ENCODE data around the gene ADAD2.

The ADAD2 gene

DNA sequence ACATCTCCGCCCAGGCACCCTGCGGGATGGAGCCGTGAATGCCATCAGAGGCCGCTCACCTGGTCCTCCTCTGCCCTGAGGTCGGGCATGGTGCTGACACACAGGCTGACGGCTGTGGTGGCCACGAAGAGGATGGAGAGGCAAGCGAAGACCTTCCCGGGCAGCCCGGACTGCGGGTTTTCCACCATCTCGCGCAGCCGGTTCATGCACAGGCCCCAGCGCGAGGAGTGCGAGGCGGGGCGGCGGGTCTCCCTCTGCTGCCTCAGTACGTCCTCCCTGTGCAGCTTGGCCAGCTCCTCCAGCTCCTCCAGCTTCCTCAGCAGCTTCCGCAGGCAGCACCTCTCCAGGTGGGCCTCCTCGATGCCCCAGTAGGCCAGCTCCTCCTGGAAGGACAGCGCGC is 45.7 kb downstream of the ADAD2 start:
- Mint-ChIP-seq H3K4me1 (ENCODE audit: low read depth) (no peaks in the 10 kb centered on the region), H3K4me3 (no peak overlapping the region), H3K9me3 (no peaks in the 10 kb centered on the region), H3K27ac (no peak overlapping the region), H3K36me3 (ENCODE audit: low read depth) (no peaks in the 10 kb centered on the region), H3K27me3 (ENCODE audit: low read depth) (peaks cover 29% of the 10 kb centered on the region)

DNA sequence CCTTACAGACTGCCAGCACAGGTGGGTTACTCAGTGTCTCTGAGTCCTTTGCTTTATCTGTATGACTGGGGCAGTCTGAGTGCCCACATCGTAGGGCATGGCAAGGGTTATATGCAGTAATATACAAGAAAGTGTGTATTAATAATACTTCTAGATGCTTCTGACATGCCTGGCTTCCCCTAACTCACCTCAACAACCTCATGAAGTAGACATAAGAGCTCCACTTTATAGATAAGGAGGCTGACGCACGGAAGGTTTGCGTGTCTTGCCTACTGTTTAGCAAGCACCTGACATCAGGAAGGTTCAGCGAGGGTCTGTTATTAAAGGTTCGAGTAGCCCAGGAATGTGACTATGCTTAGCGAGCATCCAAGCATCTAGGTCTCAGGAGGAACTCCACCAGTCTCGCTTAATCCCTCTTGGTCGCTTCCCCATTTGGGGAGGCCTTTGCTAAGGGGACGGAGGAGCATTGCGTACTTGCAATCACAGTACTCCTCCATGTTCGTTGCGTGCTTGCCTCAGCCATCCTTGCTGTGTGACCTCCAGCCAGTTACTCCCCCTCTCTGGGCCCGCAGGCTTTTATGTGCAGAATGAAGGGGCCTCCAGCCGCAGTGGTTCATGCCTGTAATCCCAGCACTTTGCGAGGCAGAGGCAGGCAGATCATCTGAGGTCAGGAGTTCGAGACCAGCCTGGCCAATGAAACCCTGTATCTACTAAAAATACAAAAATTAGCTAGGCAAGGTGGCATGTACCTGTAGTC is 47.2 kb downstream of the ADAD2 start:
- Mint-ChIP-seq H3K4me3 (no peak overlapping the region), H3K36me3 (ENCODE audit: low read depth) (no peaks in the 10 kb centered on the region), H3K4me1 (ENCODE audit: low read depth) (no peaks in the 10 kb centered on the region), H3K27ac (no peak overlapping the region), H3K9me3 (no peaks in the 10 kb centered on the region), H3K27me3 (ENCODE audit: low read depth) (peaks cover 28% of the 10 kb centered on the region)

DNA sequence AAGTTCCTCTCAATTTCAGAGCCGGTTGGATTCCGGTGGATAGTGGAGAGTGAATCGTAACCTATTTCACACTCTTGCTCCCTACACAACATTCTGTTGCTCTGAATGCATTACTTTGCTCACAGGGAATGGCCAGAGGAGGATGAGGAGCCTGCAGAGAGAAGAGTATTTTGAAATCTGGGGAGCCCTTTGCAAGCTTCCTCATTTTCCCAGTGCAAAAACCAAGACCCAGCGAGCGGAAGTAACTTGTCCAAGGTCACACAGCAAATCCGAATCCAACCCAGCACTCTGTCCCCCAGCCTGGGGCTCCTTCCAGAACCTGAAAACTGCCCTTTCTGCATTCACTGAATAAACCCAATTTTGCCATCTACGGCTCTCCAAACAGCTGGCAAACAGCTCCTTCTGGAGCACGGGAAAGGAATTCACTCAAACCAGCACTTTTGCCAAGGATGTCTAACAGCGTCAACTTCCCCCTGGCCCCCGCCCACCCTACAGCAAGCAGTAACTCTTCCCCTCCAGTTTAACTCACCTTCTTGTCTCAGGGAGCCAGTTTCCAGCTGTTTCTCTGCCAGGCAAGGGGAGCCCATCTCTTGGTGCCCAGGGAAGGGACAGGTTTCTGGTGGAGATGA is 48.3 kb downstream of the ADAD2 start:
- H3K4me3 Mint-ChIP-seq, result no peak overlapping the region
- no peak overlapping the region for H3K27ac Mint-ChIP-seq
- H3K4me1 Mint-ChIP-seq (ENCODE audit: low read depth), result no peaks in the 10 kb centered on the region
- peaks cover 33% of the 10 kb centered on the region for H3K27me3 Mint-ChIP-seq (ENCODE audit: low read depth)
- peaks cover 9% of the 10 kb centered on the region for H3K9me3 Mint-ChIP-seq
- H3K36me3 Mint-ChIP-seq (ENCODE audit: low read depth), result no peaks in the 10 kb centered on the region

DNA sequence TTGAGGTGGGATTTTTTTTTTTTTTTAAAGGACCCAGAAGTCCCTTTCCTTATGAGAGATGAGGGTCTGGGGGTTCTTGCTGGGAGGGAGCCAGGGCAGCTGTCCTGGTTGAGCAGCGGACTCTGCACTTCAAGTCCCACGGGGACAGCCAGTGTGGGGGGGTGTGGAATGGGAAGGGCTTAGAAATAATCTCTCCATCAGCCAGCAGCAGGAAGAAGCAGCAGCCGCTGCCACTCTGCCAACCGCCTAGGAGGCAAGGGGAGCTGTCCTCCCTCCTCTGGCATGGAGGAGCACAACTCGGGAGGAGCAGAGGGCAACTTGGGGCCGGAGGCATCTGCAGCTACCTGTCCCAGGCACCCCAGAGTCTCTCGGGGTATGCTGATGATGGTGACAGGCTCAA is 49.0 kb downstream of the ADAD2 start, which contains the start of gene KCNG4:
TSS of gene KCNG4 (minus strand) at position 104 of the 400 bp plus-strand sequence. CDS start 2,527 bp downstream, outside the sequence.
- Mint-ChIP-seq H3K4me3 (no peak within 1 kb of the TSS), H3K27me3 (ENCODE audit: low read depth) (peaks cover 36% of the 10 kb centered on the region), H3K36me3 (ENCODE audit: low read depth) (no peaks in the 10 kb centered on the region), H3K27ac (no peak within 1 kb of the TSS), H3K9me3 (peaks cover 10% of the 10 kb centered on the region), H3K4me1 (ENCODE audit: low read depth) (no peaks in the 10 kb centered on the region)

DNA sequence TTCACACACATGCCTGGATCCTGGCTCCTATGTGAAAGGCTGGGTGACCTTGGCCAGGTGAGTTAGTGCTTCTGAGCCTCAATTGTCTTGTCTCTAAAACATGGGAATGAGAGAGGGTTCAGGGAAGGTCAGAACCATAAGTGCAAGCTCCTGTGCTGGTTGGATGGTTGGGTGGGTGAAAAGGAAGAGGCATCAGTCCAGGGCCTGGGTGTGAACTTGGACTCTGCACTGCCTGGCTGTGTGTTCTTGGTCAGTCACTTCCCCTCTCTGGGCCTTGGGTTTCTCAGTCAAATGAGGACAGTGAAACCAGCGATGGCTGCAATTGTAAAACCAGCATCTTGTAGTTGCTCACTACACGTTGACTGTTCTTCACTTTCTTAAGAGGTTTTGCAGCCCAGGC is 49.5 kb downstream of the ADAD2 start:
- H3K4me3 Mint-ChIP-seq, result no peak overlapping the region
- H3K36me3 Mint-ChIP-seq (ENCODE audit: low read depth), result no peaks in the 10 kb centered on the region
- no peaks in the 10 kb centered on the region for H3K4me1 Mint-ChIP-seq (ENCODE audit: low read depth)
- H3K9me3 Mint-ChIP-seq, result peaks cover 10% of the 10 kb centered on the region
- H3K27me3 Mint-ChIP-seq (ENCODE audit: low read depth), result peaks cover 36% of the 10 kb centered on the region
- no peak overlapping the region for H3K27ac Mint-ChIP-seq

DNA sequence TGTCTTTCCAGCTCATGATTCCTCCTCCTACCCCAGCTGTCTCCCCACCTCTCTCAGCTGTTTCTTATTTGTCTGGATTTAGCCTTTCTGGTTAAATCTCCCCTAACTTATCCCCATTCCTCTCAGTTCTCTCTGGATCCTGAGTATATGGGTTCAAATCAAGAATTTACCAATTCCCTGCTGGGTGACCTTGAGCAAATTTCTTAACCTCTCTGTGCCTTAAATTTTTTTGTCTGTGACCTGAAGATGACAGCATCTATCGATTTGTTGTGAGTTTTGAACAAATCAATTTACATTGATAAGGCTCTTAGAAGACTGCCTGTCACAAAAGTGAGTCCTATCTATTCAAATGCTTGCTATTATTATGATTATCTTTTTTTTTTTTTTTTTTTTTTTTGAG is 50.8 kb downstream of the ADAD2 start:
- Mint-ChIP-seq H3K27me3 (ENCODE audit: low read depth) (peaks cover 36% of the 10 kb centered on the region), H3K4me1 (ENCODE audit: low read depth) (no peaks in the 10 kb centered on the region), H3K36me3 (ENCODE audit: low read depth) (no peaks in the 10 kb centered on the region), H3K27ac (no peak overlapping the region), H3K4me3 (no peak overlapping the region), H3K9me3 (peaks cover 10% of the 10 kb centered on the region)

DNA sequence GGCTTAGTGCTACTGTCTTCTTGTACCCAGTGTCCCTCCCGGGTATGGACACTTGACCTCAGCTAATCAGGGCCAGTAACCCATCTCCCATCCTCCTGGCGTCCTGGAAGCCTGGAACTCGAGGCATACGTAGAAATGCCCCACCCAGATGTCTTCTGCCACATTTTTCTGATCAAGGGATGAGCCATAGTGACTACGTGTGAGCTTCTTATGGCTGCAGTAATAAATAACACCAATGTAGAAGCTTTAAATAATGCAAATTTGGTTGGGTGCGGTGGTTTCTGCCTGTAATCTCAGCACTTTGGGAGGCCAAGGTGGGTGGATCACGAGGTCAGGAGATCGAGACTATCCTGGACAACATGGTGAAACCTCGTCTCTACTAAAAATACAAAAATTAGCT is 51.9 kb downstream of the ADAD2 start:
- Mint-ChIP-seq H3K27ac (no peak overlapping the region), H3K4me3 (no peak overlapping the region), H3K9me3 (peaks cover 10% of the 10 kb centered on the region), H3K4me1 (ENCODE audit: low read depth) (no peaks in the 10 kb centered on the region), H3K36me3 (ENCODE audit: low read depth) (no peaks in the 10 kb centered on the region), H3K27me3 (ENCODE audit: low read depth) (peaks cover 36% of the 10 kb centered on the region)

DNA sequence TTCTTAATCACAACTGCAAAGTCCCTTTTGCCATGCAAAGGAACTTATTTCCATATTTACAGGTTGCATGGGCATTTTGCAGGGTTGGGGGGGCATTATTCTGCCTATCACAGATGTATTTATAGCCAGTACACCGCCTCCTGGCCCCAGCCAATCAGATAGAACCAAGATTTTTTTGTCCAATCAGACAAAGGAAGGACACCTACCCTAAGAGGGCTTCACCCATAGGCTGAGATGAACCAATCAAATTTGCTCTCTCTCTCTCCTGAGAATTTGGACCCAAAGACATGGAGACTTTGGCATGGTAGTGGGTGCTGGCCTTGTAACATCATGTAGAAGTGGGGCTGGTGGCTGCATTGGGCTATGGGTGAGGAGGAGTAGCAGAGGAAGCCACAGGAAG is 52.8 kb downstream of the ADAD2 start:
- Mint-ChIP-seq H3K4me1 (ENCODE audit: low read depth) (no peaks in the 10 kb centered on the region), H3K36me3 (ENCODE audit: low read depth) (no peaks in the 10 kb centered on the region), H3K4me3 (no peak overlapping the region), H3K27me3 (ENCODE audit: low read depth) (peaks cover 36% of the 10 kb centered on the region), H3K27ac (no peak overlapping the region), H3K9me3 (peaks cover 10% of the 10 kb centered on the region)

DNA sequence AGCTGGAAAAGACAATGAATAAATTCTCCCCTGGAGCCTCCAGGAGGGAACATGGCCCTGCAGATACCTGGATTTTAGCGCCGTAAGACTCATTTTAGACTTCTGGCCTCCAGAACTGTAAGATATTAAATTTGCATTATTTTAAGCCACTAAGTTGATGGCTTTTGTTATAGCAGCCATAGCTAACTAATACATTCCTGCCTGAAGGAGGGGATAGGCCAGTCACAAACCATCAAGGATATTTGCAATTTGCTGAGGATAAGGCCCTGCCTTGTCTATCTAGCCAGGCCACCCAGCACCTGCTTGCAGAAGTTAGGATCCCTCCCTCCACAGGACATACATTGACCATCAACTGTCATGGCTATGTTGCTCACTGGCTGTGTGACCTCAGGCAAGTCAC is 53.8 kb downstream of the ADAD2 start:
- no peaks in the 10 kb centered on the region for H3K4me1 Mint-ChIP-seq (ENCODE audit: low read depth)
- no peak overlapping the region for H3K4me3 Mint-ChIP-seq
- H3K36me3 Mint-ChIP-seq (ENCODE audit: low read depth), result no peaks in the 10 kb centered on the region
- H3K27me3 Mint-ChIP-seq (ENCODE audit: low read depth), result peaks cover 29% of the 10 kb centered on the region
- peaks cover 10% of the 10 kb centered on the region for H3K9me3 Mint-ChIP-seq
- H3K27ac Mint-ChIP-seq, result no peak overlapping the region

DNA sequence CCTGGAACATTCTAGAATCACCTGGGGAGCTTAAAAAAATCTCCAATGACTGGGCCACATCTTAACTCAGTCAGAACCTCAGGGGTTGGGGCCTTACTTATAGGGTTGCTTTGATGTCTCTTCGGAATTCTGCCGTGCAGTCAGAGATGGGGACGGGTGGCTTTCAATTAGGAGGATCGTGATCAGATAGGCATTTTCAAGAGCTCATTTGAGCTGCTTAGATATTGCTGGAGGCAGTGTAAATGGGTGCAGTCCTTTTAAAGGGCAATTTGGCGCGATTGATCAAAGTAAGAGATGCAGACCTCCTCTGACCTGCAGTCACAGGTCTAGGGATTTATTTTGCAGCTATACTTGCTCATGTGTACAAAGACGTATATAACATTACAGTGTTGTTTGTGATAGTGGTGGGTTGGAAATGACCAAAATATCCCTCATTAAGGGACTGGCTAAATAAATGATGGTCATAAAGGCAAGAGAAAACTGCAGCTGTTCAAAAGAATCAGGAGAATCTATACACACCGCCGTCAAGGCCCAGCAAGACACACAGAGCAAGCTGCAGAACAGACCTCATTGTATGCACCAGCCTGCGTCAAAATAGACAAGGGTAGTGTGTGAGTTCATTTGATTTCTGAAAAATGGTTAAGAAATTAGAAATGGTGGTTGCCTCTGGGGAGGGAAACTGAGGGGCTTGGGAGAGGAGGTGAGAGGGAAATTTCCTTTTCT is 55.2 kb downstream of the ADAD2 start:
- Mint-ChIP-seq H3K27ac (no peak overlapping the region), H3K9me3 (peaks cover 10% of the 10 kb centered on the region), H3K27me3 (ENCODE audit: low read depth) (peaks cover 19% of the 10 kb centered on the region), H3K36me3 (ENCODE audit: low read depth) (no peaks in the 10 kb centered on the region), H3K4me1 (ENCODE audit: low read depth) (no peaks in the 10 kb centered on the region), H3K4me3 (no peak overlapping the region)

DNA sequence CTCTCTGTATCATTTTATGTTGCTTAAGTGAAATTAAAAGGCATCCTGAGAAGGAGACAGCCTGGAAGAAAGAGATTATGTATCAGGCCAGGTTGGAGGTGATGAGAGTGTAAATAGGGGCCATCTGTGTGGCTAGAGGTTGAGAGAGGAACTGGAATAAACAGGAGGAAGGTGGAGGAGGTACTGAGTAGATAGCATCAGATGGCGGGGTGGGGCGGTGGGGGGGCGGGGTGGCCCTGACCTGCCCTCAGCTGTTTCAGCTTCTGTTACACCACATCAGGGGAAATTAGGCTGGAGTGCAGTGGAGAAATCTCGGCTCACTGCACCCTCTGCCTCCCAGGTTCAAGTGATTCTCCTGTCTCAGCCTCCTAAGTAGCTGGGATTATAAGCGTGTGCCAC is 55.7 kb downstream of the ADAD2 start:
- Mint-ChIP-seq H3K27ac (no peak overlapping the region), H3K36me3 (ENCODE audit: low read depth) (no peaks in the 10 kb centered on the region), H3K9me3 (peaks cover 10% of the 10 kb centered on the region), H3K4me3 (no peak overlapping the region), H3K27me3 (ENCODE audit: low read depth) (peaks cover 19% of the 10 kb centered on the region), H3K4me1 (ENCODE audit: low read depth) (no peaks in the 10 kb centered on the region)

Data from T-helper 1 cell treated with Interleukin-12 subunit alpha and Interleukin-12 subunit beta and Interleukin-4 antibody, amounts not matched to agents 30 μg/mL and 1 μg/mL, for 36 hours (primary cell).